Endothelial cell of umbilical vein (primary cell): Measurements from ENCODE around the gene RGS6. TPM values are rescaled to one million over a fixed set of nuclear protein-coding genes. Genes with fewer than 3 reads are reported as not detected.

ENCODE experiments used
- BruUV-seq: library from RNA; stranded (reverse); fragments of 400-500 nt; replicated peaks from 2 replicates; lab custom pipeline; 2021; lab: Mats Ljungman, UMichigan
- CTCF ChIA-PET: fragments of 300-600, 350-600 bp; sonication (Branson Sonifier 250); formaldehyde crosslinking; loops from one replicate; lab custom pipeline; 2021; ENCODE audit warnings: antibody characterized with exemption, inconsistent platforms; lab: Charles Lee
- POLR2A ChIA-PET: fragments of 300-600, 350-600 bp; sonication (Branson Sonifier 250); formaldehyde crosslinking; loops from one replicate; lab custom pipeline; 2021; ENCODE audit warnings: antibody characterized with exemption, inconsistent platforms; lab: Charles Lee
- DNase-seq: peaks from one replicate; pipeline ENCODE4 v3.0.0-alpha.2; 2011; ENCODE audit warnings: low read depth, low spot score
- FAIRE-seq: peaks from 2 replicates; lab custom pipeline; 2011; peaks lifted over from hg19 to GRCh38; lab: Jason Lieb, UNC
- H2AFZ ChIP-seq: 2 replicates; pipeline ENCODE4 v1.6.0; 2012; ENCODE audit warnings: low read depth, low read length, control low read depth, inconsistent platforms
- H3K27ac ChIP-seq: 2 replicates; pipeline ENCODE4 v1.5.1; 2011; ENCODE audit warnings: low read depth, mild to moderate bottlenecking, control low read depth, low read length, moderate library complexity; ENCODE audit not compliant: insufficient read depth
- H3K27me3 ChIP-seq, 2 experiments: 2 replicates each; pipeline versions ENCODE4 v1.6.0 to v1.6.1; 2011; ENCODE audit warnings: low read length in 2 of 2, mixed read lengths in 1 of 2; ENCODE audit not compliant: control insufficient read depth in 2 of 2, insufficient read depth in 2 of 2
- H3K36me3 ChIP-seq, 2 experiments: 2 replicates in 1 of 2; 3 replicates in 1 of 2; pipeline ENCODE4 v1.5.1; 2011; ENCODE audit warnings: low read length in 2 of 2, mild to moderate bottlenecking in 1 of 2, moderate library complexity in 1 of 2; ENCODE audit not compliant: control insufficient read depth in 2 of 2, insufficient read depth in 2 of 2; ENCODE audit errors: extremely low read depth in 1 of 2
- H3K4me1 ChIP-seq: 3 replicates; pipeline ENCODE4 v1.5.1; 2011; ENCODE audit warnings: mild to moderate bottlenecking, low read length; ENCODE audit not compliant: control insufficient read depth, insufficient read depth; ENCODE audit errors: extremely low read depth
- H3K4me2 ChIP-seq: 2 replicates; pipeline ENCODE4 v1.6.1; 2011; ENCODE audit warnings: low read length, control low read depth, mixed read lengths; ENCODE audit not compliant: insufficient read depth
- H3K4me3 ChIP-seq, 3 experiments: fragments of 200-600 bp in 1 of 3; sonication (generic), shearing (Covaris generic) in 1 of 3; replicated peaks in 1 of 3; 2 replicates each; pipeline ENCODE4 v1.5.1; 2011 to 2016; ENCODE audit warnings: control low read depth in 3 of 3, low read length in 3 of 3, mild to moderate bottlenecking in 2 of 3, inconsistent platforms in 1 of 3, low read depth in 1 of 3, moderate library complexity in 1 of 3; ENCODE audit not compliant: insufficient read depth in 1 of 3
- H3K79me2 ChIP-seq: 2 replicates; pipeline ENCODE4 v1.6.0; 2012; ENCODE audit warnings: low read length, inconsistent platforms; ENCODE audit not compliant: control insufficient read depth, insufficient read depth
- H3K9ac ChIP-seq: replicated peaks from 2 replicates; pipeline ENCODE3; 2011; ENCODE audit warnings: low read length, control low read depth; ENCODE audit not compliant: insufficient read depth; ENCODE audit errors: extremely low read depth
- H3K9me1 ChIP-seq: replicated peaks from 3 replicates; pipeline ENCODE4 v1.6.0; 2011; ENCODE audit warnings: mild to moderate bottlenecking, low read length; ENCODE audit not compliant: control insufficient read depth, insufficient read depth; ENCODE audit errors: extremely low read depth
- H3K9me3 ChIP-seq: replicated peaks from 2 replicates; pipeline ENCODE4 v1.5.1; 2012; ENCODE audit warnings: low read length, inconsistent platforms; ENCODE audit not compliant: control insufficient read depth, insufficient read depth
- H4K20me1 ChIP-seq: replicated peaks from 2 replicates; pipeline ENCODE3; 2011; ENCODE audit warnings: mild to moderate bottlenecking, low read length; ENCODE audit not compliant: control insufficient read depth, insufficient read depth; ENCODE audit errors: extremely low read depth
- EZH2 ChIP-seq: IDR thresholded peaks from 2 replicates; pipeline ENCODE4 v1.6.1; 2012; ENCODE audit warnings: borderline replicate concordance, low read depth, mild to moderate bottlenecking, moderate library complexity, low read length, inconsistent platforms; ENCODE audit not compliant: severe bottlenecking
- FOS ChIP-seq: IDR thresholded peaks from 2 replicates; pipeline ENCODE4 v1.6.1; 2011; ENCODE audit warnings: mild to moderate bottlenecking, low read length, moderate library complexity, borderline replicate concordance; ENCODE audit not compliant: insufficient read depth
- GATA2 ChIP-seq: IDR thresholded peaks from 2 replicates; pipeline ENCODE4 v1.7.0; 2011; ENCODE audit warnings: low read depth, mild to moderate bottlenecking, moderate library complexity, mixed read lengths, low read length; ENCODE audit not compliant: insufficient read length, insufficient read depth
- MYC ChIP-seq: IDR thresholded peaks from one replicate; pipeline ENCODE4 v1.6.1; 2011; ENCODE audit warnings: mild to moderate bottlenecking, low read depth, low read length
- POLR2A ChIP-seq: IDR thresholded peaks from 2 replicates; pipeline ENCODE4 v1.6.1; 2012; ENCODE audit warnings: low read depth, mild to moderate bottlenecking, control low read depth, low read length
- POLR2AphosphoS5 ChIP-seq: IDR thresholded peaks from 2 replicates; pipeline ENCODE4 v1.6.1; 2012; ENCODE audit warnings: low read depth, mild to moderate bottlenecking, control low read depth, low read length, moderate library complexity; ENCODE audit not compliant: insufficient read depth
- dilution Hi-C: fragments of 300-500 bp; cut with MboI; formaldehyde crosslinking; loops from one replicate; pipeline ENCODE4 v1.15.0; 2019; ENCODE audit warnings: low sequenced_read_pairs; ENCODE audit not compliant: extremely low pct_ligation_motif_present
- intact Hi-C: fragments of 100-400 bp; cut with micrococcal nuclease; formaldehyde crosslinking; loops from one replicate; pipeline ENCODE4 v1.10.0; 2022
- polyA plus RNA-seq, 4 experiments: library from polyadenylated mRNA; depleted of rRNA in 3 of 4; stranded (reverse) in 3 of 4; unstranded in 1 of 4; fragments of >200 nt; gene quantifications; 2 replicates each; pipeline versions ENCODE4 v1.2.1 to v1.2.3, GENCODE V29; 2011 to 2012; ENCODE audit warnings: missing spikeins in 1 of 4
- total RNA-seq: library from RNA; stranded (reverse); gene quantifications from 2 replicates; pipeline ENCODE4 v1.2.3, GENCODE V29; 2021
- TF ChIP-seq, protein P1 (sequence below): IDR thresholded peaks from 2 replicates; pipeline ENCODE4 v1.6.1; 2011; ENCODE audit not compliant: insufficient read depth, insufficient read length

RGS6 gene
- total and polyA plus RNA-seq, 2 donors (not counting 3 experiments of a cell fraction or from before 2014, with no cell fraction given) = not detected

DNA sequence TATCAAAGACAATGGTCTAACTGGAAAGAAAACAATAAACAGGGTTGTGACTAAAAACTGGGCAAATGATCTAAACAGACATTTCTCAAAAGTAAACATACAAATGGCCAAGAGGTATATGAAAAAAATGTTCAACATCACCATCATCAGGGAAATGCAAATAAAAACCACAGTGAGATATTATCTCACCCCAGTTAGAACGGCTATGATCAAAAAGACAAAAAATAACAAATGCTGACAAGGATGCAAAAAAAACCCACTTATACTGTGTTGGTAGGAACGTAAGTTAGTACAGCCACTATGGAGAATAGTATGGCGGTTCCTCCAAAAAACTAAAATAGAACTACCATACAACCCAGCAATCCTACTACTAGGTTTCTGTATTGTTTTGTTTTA is 470.1 kb downstream of the RGS6 start:
- dilution Hi-C loops (no loop called here), intact Hi-C loops (no loop called here)
- Histone ChIP-seq H2AFZ (no peak overlapping the region), H3K27ac (no peak overlapping the region), H3K4me1 (no peaks in the 10 kb centered on the region), H3K9me1 (no peaks in the 10 kb centered on the region), H4K20me1 (no peaks in the 10 kb centered on the region), H3K36me3 (no peaks in the 10 kb centered on the region), H3K27me3 (no peaks in the 10 kb centered on the region), H3K4me2 (no peak overlapping the region), H3K9me3 (no peaks in the 10 kb centered on the region), H3K79me2 (no peaks in the 10 kb centered on the region), H3K9ac (no peak overlapping the region), H3K4me3 (no peak overlapping the region)
- POLR2A ChIA-PET = no interaction called here
- FAIRE-seq = no peak
- CTCF ChIA-PET = no interaction called here
- no TSS peak for BruUV-seq
- TF ChIP-seq MYC (no peak), FOS (no peak), POLR2AphosphoS5 (no peak), GATA2 (no peak), EZH2 (no peak)
- TF ChIP-seq, protein P1, sequence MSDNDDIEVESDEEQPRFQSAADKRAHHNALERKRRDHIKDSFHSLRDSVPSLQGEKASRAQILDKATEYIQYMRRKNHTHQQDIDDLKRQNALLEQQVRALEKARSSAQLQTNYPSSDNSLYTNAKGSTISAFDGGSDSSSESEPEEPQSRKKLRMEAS = no peak
- DNase-seq = no peak

DNA sequence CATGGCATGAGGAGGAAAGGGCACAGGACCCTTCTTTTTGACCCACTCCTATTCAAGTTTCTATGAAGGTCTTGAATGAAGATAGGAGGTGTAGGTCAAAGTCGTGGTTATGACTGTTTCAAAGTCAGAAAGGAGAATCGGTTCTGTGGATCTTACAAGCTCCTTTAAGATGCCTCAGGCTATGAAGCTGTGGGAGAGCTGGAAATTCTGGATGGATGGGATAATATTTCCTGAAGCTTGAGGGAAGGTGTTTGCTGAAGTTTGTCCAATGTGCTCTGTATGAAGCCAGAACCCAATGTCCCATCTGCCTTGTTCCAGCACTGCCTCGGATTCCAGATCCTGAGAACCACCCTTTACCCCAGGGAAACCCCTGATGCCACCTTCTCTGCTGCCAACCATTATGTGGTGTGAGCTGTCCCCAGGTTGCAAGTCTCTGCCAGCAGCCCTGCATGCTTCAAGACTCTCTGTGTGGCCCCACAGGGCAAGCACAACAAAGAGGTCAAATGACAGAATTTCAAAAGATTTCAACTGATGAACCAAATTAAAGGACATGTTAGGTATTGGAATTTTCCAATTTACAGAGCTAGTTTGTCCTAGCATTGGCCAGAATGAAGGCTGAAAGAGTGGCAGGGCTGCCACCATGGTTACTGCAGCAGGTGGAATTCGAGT is 472.0 kb downstream of the RGS6 start:
- Histone ChIP-seq H3K79me2 (no peaks in the 10 kb centered on the region), H2AFZ (no peak overlapping the region), H3K9ac (no peak overlapping the region), H3K27ac (no peak overlapping the region), H3K4me1 (no peaks in the 10 kb centered on the region), H3K36me3 (no peaks in the 10 kb centered on the region), H3K27me3 (no peaks in the 10 kb centered on the region), H3K9me1 (no peaks in the 10 kb centered on the region), H3K4me2 (no peak overlapping the region), H4K20me1 (no peaks in the 10 kb centered on the region), H3K4me3 (no peak overlapping the region), H3K9me3 (no peaks in the 10 kb centered on the region)
- POLR2A ChIA-PET = no interaction called here
- no peak for FAIRE-seq
- CTCF ChIA-PET = interaction anchor here (0.9 kb wide), 1 partner anchor 23 kb away, joined by 3 read pairs; no protein-coding TSS in a partner anchor
- intact Hi-C loops (no loop called here), dilution Hi-C loops (no loop called here)
- DNase-seq = no peak
- BruUV-seq = no TSS peak
- TF ChIP-seq EZH2 = no peak
- TF ChIP-seq FOS = no peak
- TF ChIP-seq, protein P1 = no peak
- no peak for TF ChIP-seq POLR2AphosphoS5
- TF ChIP-seq POLR2A = no peak
- TF ChIP-seq GATA2 = no peak
